OCI-LY7 (cell line): ENCODE measurements around the gene IL17RE. TPM values are rescaled to one million over a fixed set of nuclear protein-coding genes. Genes with fewer than 3 reads are reported as not detected.
"Not testable (repeated sequence)": the region's sequence is repeated elsewhere in the genome, so short reads cannot be mapped to it uniquely, and the experiment has no call there.

ENCODE experiments used
- Bru-seq: library from RNA; stranded (reverse); fragments of 400-500 nt; gene quantifications from one replicate; lab custom pipeline; 2021; lab: Mats Ljungman, UMichigan
- BruChase-seq, 2 experiments: library from RNA; stranded (reverse); fragments of 400-500 nt; gene quantifications; one replicate each; lab custom pipeline; 2021; lab: Mats Ljungman, UMichigan
- BruUV-seq: library from RNA; stranded (reverse); fragments of 400-500 nt; replicated peaks from 2 replicates; lab custom pipeline; 2021; lab: Mats Ljungman, UMichigan
- CTCF ChIA-PET: fragments of 300-600 bp; sonication (Branson Sonifier 250); formaldehyde crosslinking; loops from one replicate; lab custom pipeline; 2022; ENCODE audit warnings: antibody characterized with exemption; ENCODE audit not compliant: unreplicated experiment; lab: Charles Lee
- POLR2A ChIA-PET: fragments of 300-600 bp; sonication (Branson Sonifier 250); formaldehyde crosslinking; loops from one replicate; lab custom pipeline; 2022; ENCODE audit warnings: antibody characterized with exemption; lab: Charles Lee
- DNase-seq: peaks from one replicate; pipeline ENCODE4 v3.0.0-alpha.2; 2015; ENCODE audit warnings: low spot score
- H2AFZ ChIP-seq: fragments of 200-600 bp; sonication (generic), shearing (Covaris generic); 2 replicates; pipeline ENCODE4 v1.6.1; 2014; ENCODE audit warnings: mild to moderate bottlenecking, antibody characterized with exemption, low read length, moderate library complexity
- H3K27ac ChIP-seq: fragments of 200-600 bp; sonication (generic); 2 replicates; pipeline ENCODE4 v1.5.1; 2014; ENCODE audit warnings: mixed run types, low read depth, mild to moderate bottlenecking, moderate library complexity, low read length, inconsistent platforms; ENCODE audit not compliant: poor library complexity, severe bottlenecking
- H3K36me3 ChIP-seq: fragments of 200-600 bp; sonication (generic); 2 replicates; pipeline ENCODE4 v1.6.1; 2014; ENCODE audit warnings: mild to moderate bottlenecking, antibody characterized with exemption, low read length, moderate library complexity, mixed read lengths; ENCODE audit not compliant: insufficient read depth
- H3K4me1 ChIP-seq: fragments of 200-600 bp; sonication (generic); 2 replicates; pipeline ENCODE4 v1.5.1; 2014; ENCODE audit warnings: mild to moderate bottlenecking, low read length; ENCODE audit not compliant: insufficient read depth, poor library complexity, severe bottlenecking
- H3K4me2 ChIP-seq: fragments of 200-600 bp; sonication (generic); 2 replicates; pipeline ENCODE4 v1.6.1; 2014; ENCODE audit warnings: mild to moderate bottlenecking, low read length
- H3K4me3 ChIP-seq: fragments of 200-600 bp; sonication (generic); 2 replicates; pipeline ENCODE4 v1.5.1; 2014; ENCODE audit warnings: mild to moderate bottlenecking, low read depth, low read length; ENCODE audit not compliant: poor library complexity, severe bottlenecking
- H3K79me2 ChIP-seq: fragments of 200-600 bp; sonication (generic); 2 replicates; pipeline ENCODE4 v1.6.1; 2016; ENCODE audit warnings: low read depth, mild to moderate bottlenecking, low read length, moderate library complexity, mixed read lengths; ENCODE audit not compliant: insufficient read depth
- H3K9me2 ChIP-seq: fragments of 200-600 bp; sonication (generic); 2 replicates; pipeline ENCODE4 v1.6.1; 2016; ENCODE audit warnings: mild to moderate bottlenecking, low read length, mixed read lengths; ENCODE audit not compliant: insufficient read depth
- H3K9me3 ChIP-seq: fragments of 200-600 bp; sonication (generic); 2 replicates; pipeline ENCODE4 v1.6.1; 2014; ENCODE audit warnings: mild to moderate bottlenecking, mixed run types, low read length, mixed read lengths
- H4K20me1 ChIP-seq: fragments of 200-600 bp; sonication (generic); 2 replicates; pipeline ENCODE4 v1.6.1; 2014; ENCODE audit warnings: mild to moderate bottlenecking, antibody characterized with exemption, low read length, moderate library complexity, mixed read lengths; ENCODE audit not compliant: insufficient read depth
- EZH2phosphoT487 ChIP-seq: fragments of 200-600 bp; sonication (generic); IDR thresholded peaks from 2 replicates; pipeline ENCODE4 v1.6.1; 2018; ENCODE audit warnings: low read depth, borderline replicate concordance, mild to moderate bottlenecking, mixed run types, antibody characterized with exemption, low read length, moderate library complexity, mixed read lengths
- intact Hi-C: fragments of 100-400 bp; cut with micrococcal nuclease; formaldehyde crosslinking; loops from one replicate; pipeline ENCODE4 v1.10.0; 2022; ENCODE audit not compliant: unreplicated experiment
- long read RNA-seq: library from polyadenylated mRNA; stranded (forward); transcript quantifications from one replicate; pipeline ENCODE4 v2.0.0, GENCODE V29; 2022
- total RNA-seq, 2 experiments: library from RNA; depleted of rRNA in 1 of 2; stranded (reverse); fragments of >200 nt in 1 of 2; shearing (Covaris generic) in 1 of 2; gene quantifications; 2 replicates each; pipeline ENCODE4 v1.2.3, GENCODE V29; 2014 to 2022
- TF ChIP-seq, protein P1 (sequence below): fragments of 200-600 bp; sonication (generic); conservative IDR thresholded peaks from 2 replicates; pipeline ENCODE4 v1.5.1; 2014; ENCODE audit warnings: mild to moderate bottlenecking, antibody characterized with exemption, low read length, moderate library complexity, mixed read lengths

Gene IL17RE, protein sequence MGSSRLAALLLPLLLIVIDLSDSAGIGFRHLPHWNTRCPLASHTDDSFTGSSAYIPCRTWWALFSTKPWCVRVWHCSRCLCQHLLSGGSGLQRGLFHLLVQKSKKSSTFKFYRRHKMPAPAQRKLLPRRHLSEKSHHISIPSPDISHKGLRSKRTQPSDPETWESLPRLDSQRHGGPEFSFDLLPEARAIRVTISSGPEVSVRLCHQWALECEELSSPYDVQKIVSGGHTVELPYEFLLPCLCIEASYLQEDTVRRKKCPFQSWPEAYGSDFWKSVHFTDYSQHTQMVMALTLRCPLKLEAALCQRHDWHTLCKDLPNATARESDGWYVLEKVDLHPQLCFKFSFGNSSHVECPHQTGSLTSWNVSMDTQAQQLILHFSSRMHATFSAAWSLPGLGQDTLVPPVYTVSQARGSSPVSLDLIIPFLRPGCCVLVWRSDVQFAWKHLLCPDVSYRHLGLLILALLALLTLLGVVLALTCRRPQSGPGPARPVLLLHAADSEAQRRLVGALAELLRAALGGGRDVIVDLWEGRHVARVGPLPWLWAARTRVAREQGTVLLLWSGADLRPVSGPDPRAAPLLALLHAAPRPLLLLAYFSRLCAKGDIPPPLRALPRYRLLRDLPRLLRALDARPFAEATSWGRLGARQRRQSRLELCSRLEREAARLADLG
- total RNA-seq (2014; rRNA removed; shearing (Covaris generic)) (0.06 TPM in 1 of 2 replicates, not detected in the other), total RNA-seq (2022) (0.53 and 1.1 TPM in 2 replicates), Bru-seq, nascent RNA (percentile 29 among the genes with signal in this experiment), BruChase-seq, experiment 1, labeled RNA remaining after a 6-hour chase (percentile 33 among the genes with signal in this experiment), BruChase-seq, experiment 2, labeled RNA remaining after a 2-hour chase (percentile 30 among the genes with signal in this experiment)
- long read RNA-seq, result 0 reads

- intact Hi-C loops, result no loop called here
- Histone ChIP-seq H2AFZ (no peak within 1 kb of the TSS), H3K4me3 (no peak within 1 kb of the TSS), H4K20me1 (no peaks in the 10 kb centered on the region), H3K4me1 (peaks cover 7% of the 10 kb centered on the region), H3K36me3 (no peaks in the 10 kb centered on the region), H3K27ac (no peak within 1 kb of the TSS), H3K9me2 (no peaks in the 10 kb centered on the region), H3K79me2 (no peaks in the 10 kb centered on the region), H3K4me2 (0 out of 2 replicates have a peak within 1 kb of the TSS, but pooled peaks have one; percentile 10), H3K9me3 (no peaks in the 10 kb centered on the region)
- TF ChIP-seq, protein P1, sequence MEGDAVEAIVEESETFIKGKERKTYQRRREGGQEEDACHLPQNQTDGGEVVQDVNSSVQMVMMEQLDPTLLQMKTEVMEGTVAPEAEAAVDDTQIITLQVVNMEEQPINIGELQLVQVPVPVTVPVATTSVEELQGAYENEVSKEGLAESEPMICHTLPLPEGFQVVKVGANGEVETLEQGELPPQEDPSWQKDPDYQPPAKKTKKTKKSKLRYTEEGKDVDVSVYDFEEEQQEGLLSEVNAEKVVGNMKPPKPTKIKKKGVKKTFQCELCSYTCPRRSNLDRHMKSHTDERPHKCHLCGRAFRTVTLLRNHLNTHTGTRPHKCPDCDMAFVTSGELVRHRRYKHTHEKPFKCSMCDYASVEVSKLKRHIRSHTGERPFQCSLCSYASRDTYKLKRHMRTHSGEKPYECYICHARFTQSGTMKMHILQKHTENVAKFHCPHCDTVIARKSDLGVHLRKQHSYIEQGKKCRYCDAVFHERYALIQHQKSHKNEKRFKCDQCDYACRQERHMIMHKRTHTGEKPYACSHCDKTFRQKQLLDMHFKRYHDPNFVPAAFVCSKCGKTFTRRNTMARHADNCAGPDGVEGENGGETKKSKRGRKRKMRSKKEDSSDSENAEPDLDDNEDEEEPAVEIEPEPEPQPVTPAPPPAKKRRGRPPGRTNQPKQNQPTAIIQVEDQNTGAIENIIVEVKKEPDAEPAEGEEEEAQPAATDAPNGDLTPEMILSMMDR, result no peak
- TF ChIP-seq EZH2phosphoT487, result no peak
- no peak for DNase-seq
- CTCF ChIA-PET, result no interaction called here
- POLR2A ChIA-PET, result interaction anchor here (0.6 to 0.7 kb wide), 2 partner anchors 13 to 29 kb away, joined by 3 read pairs; no protein-coding TSS in a partner anchor
- BruUV-seq, result no TSS peak
These were observed at the start of gene IL17RE for GRCh38 chr3:9902372-9903237. Gene IL17RE (plus strand): TSS chr3:9902848. CDS start chr3:9902933, 85 bp downstream.

- H3K27ac ChIP-seq, H2AFZ ChIP-seq, BruUV-seq, H3K4me2 ChIP-seq, H3K9me3 ChIP-seq, CTCF ChIA-PET, intact Hi-C loops, H3K79me2 ChIP-seq, DNase-seq, H3K36me3 ChIP-seq, H4K20me1 ChIP-seq, H3K4me1 ChIP-seq, H3K9me2 ChIP-seq, H3K4me3 ChIP-seq: not testable (repeated sequence)
- POLR2A ChIA-PET, result interaction anchor here (1.0 kb wide), 2 partner anchors 10 to 29 kb away, joined by 3 to 4 read pairs; no protein-coding TSS in a partner anchor
These were observed 48.2 kb upstream of the IL17RE start for GRCh38 chr3:9854291-9854940.
